Suprapubic skin (tissue), 4 donors: ENCODE data around the gene STPG3. TPM values are rescaled to one million over a fixed set of nuclear protein-coding genes. Genes with fewer than 3 reads are reported as not detected.

Source experiments
- DNase-seq, 2 donors: peaks; one replicate each; pipeline ENCODE4 v3.0.0-alpha.2; 2019; ENCODE audit warnings: low spot score in 2 of 2
- H3K27ac ChIP-seq: fragments of 200-600 bp; sonication (generic); one replicate; pipeline ENCODE4 v1.5.1; 2019
- H3K27me3 ChIP-seq: fragments of 200-600 bp; sonication (generic); one replicate; pipeline ENCODE4 v1.5.1; 2019
- H3K36me3 ChIP-seq: fragments of 200-600 bp; sonication (generic); one replicate; pipeline ENCODE4 v1.5.1; 2019
- H3K4me1 ChIP-seq: fragments of 200-600 bp; sonication (generic); one replicate; pipeline ENCODE4 v1.5.1; 2019
- H3K4me3 ChIP-seq: fragments of 200-600 bp; sonication (generic); one replicate; pipeline ENCODE4 v1.5.1; 2019; ENCODE audit warnings: mild to moderate bottlenecking
- H3K9me3 ChIP-seq: fragments of 200-600 bp; sonication (generic); one replicate; pipeline ENCODE4 v1.5.1; 2019
- CTCF ChIP-seq, 2 donors: fragments of 200-600 bp in 1 of 2; fragments of 450-650 bp in 1 of 2; sonication (generic) in 1 of 2; IDR thresholded peaks; one replicate each; pipeline ENCODE4 v1.5.1; 2016 to 2019; ENCODE audit warnings: antibody characterized with exemption in 2 of 2, mild to moderate bottlenecking in 1 of 2, moderate library complexity in 1 of 2
- EP300 ChIP-seq: sonication (generic); formaldehyde crosslinking; IDR thresholded peaks from one replicate; pipeline ENCODE4 v1.6.1; 2017; ENCODE audit warnings: antibody characterized with exemption
- POLR2A ChIP-seq, 2 donors: fragments of 450-650 bp; IDR thresholded peaks; one replicate each; pipeline ENCODE4 v1.6.1; 2017; ENCODE audit warnings: antibody characterized with exemption in 2 of 2, mild to moderate bottlenecking in 2 of 2, moderate library complexity in 2 of 2
- POLR2AphosphoS5 ChIP-seq, 3 donors: sonication (generic); formaldehyde crosslinking; IDR thresholded peaks; one replicate each; pipeline ENCODE4 v1.6.1; 2017; ENCODE audit warnings: antibody characterized with exemption in 3 of 3
- WGBS: methylation state at CpG from one replicate; pipeline ENCODE4 v1.1.5; 2018; 5-methylcytosine and 5-hydroxymethylcytosine counted together
- total RNA-seq, 4 donors: library from RNA; depleted of rRNA; stranded (reverse); fragments of >200 nt; gene quantifications; one replicate each; pipeline ENCODE4 v1.1.0, GENCODE V29; 2016

The STPG3 gene
- total RNA-seq, 4 donors from 2014 or later, result 1.2 TPM; not detected in 3

GRCh38 chr9:137302118-137302448 is 51.0 kb downstream of the STPG3 start, which contains the start of gene NRARP:
Gene NRARP, minus strand, starts transcription at chr9:137302271. Its CDS starts 343 bp downstream, at chr9:137301928.
- Histone ChIP-seq H3K27ac (peak within 1 kb of the TSS; percentile 86), H3K9me3 (no peaks in the 10 kb centered on the region), H3K4me3 (peak within 1 kb of the TSS; percentile 62), H3K36me3 (no peaks in the 10 kb centered on the region), H3K4me1 (peaks cover 80% of the 10 kb centered on the region), H3K27me3 (peaks cover 39% of the 10 kb centered on the region)
- TF ChIP-seq POLR2A (IDR thresholded peaks at IDR 0.05) (peak in 1 of 2 donors; percentile 53), CTCF (IDR thresholded peaks at IDR 0.05) (no peak), POLR2AphosphoS5 (IDR thresholded peaks at IDR 0.05) (no peak), EP300 (no peak)
- no CpG with 5 or more reads among the region's 60 CpGs for WGBS
- DNase-seq, result peak; percentile 88 to 94

GRCh38 chr9:137302449-137303150 is 51.5 kb downstream of the STPG3 start:
- peak in 1 of 2 donors; percentile 79 for DNase-seq
- TF ChIP-seq POLR2A (IDR thresholded peaks at IDR 0.05) (no peak), EP300 (no peak), POLR2AphosphoS5 (IDR thresholded peaks at IDR 0.05) (no peak), CTCF (IDR thresholded peaks at IDR 0.05) (peak in 1 of 2 donors; percentile 49)
- Histone ChIP-seq H3K36me3 (no peaks in the 10 kb centered on the region), H3K4me3 (peak overlapping the region; percentile 62), H3K27ac (peak overlapping the region; percentile 86), H3K9me3 (no peaks in the 10 kb centered on the region), H3K27me3 (peaks cover 36% of the 10 kb centered on the region), H3K4me1 (peaks cover 85% of the 10 kb centered on the region)
- WGBS, result 0% methylated on average over 12 of the region's 78 CpGs

Other genes with a start within 250 kb of the STPG3 start
- gene ABCA2, start 223.0 kb upstream of the STPG3 start, total RNA-seq, result 10 to 100 TPM; 10.4 to 44.7 (median 33.4) TPM
- under 1 TPM in 1 of 4 donors, not detected in 3; 0.72 TPM for gene FUT7, start 219.2 kb upstream of the STPG3 start, total RNA-seq
- 10 to 100 TPM; 22.2 to 64.0 (median 47.3) TPM for gene NPDC1, start 205.1 kb upstream of the STPG3 start, total RNA-seq
- 10 to 100 TPM; 13.3 to 20.8 (median 16.7) TPM for gene ENTPD2, start 197.2 kb upstream of the STPG3 start, total RNA-seq
- 10 to 100 TPM in 3 of 4 donors, 1 to 10 TPM in 1; 8.2 to 13.6 (median 13.3) TPM for gene SAPCD2, start 180.7 kb upstream of the STPG3 start, total RNA-seq
- 10 to 100 TPM in 1 of 4 donors, 1 to 10 TPM in 3; 5.0 to 10.1 (median 6.8) TPM for gene UAP1L1, start 173.8 kb upstream of the STPG3 start, total RNA-seq
- 10 to 100 TPM; 52.1 to 99.2 (median 63.1) TPM for gene MAN1B1, start 164.3 kb upstream of the STPG3 start, total RNA-seq
- gene DPP7, start 136.6 kb upstream of the STPG3 start, total RNA-seq, result 100 to 1,000 TPM in 2 of 4 donors, 10 to 100 TPM in 2; 71.4 to 139 (median 96.5) TPM
- under 1 TPM in 3 of 4 donors, not detected in 1; 0.16 to 0.25 (median 0.16) TPM for gene GRIN1, start 112.1 kb upstream of the STPG3 start, total RNA-seq
- 10 to 100 TPM in 1 of 4 donors, 1 to 10 TPM in 3; 5.4 to 37.2 (median 7.9) TPM for gene LRRC26, start 81.2 kb upstream of the STPG3 start, total RNA-seq
- not detected for gene TMEM210, start 79.2 kb upstream of the STPG3 start, total RNA-seq
- 10 to 100 TPM; 24.8 to 99.8 (median 54.9) TPM for gene ANAPC2, start 62.7 kb upstream of the STPG3 start, total RNA-seq
- 10 to 100 TPM; 45.9 to 72.0 (median 71.1) TPM for gene SSNA1, start 62.6 kb upstream of the STPG3 start, total RNA-seq
- gene TPRN, start 50.5 kb upstream of the STPG3 start, total RNA-seq, result 10 to 100 TPM; 12.6 to 23.6 (median 18.7) TPM
- 10 to 100 TPM; 25.0 to 52.4 (median 40.8) TPM for gene TMEM203, start 45.6 kb upstream of the STPG3 start, total RNA-seq
- gene NDOR1, start 45.6 kb upstream of the STPG3 start, total RNA-seq, result 10 to 100 TPM; 13.4 to 21.0 (median 20.6) TPM
- 1 to 10 TPM; 2.8 to 7.5 (median 5.2) TPM for gene RNF208, start 29.0 kb upstream of the STPG3 start, total RNA-seq
- 10 to 100 TPM; 22.8 to 65.7 (median 44.2) TPM for gene CYSRT1, start 26.1 kb upstream of the STPG3 start, total RNA-seq
- 1 to 10 TPM in 3 of 4 donors, under 1 TPM in 1; 0.34 to 2.0 (median 1.1) TPM for gene RNF224, start 23.8 kb upstream of the STPG3 start, total RNA-seq
- gene SLC34A3, start 20.4 kb upstream of the STPG3 start, total RNA-seq, result under 1 TPM in 1 of 4 donors, not detected in 3; 0.34 TPM
- 100 to 1,000 TPM; 225 to 708 (median 639) TPM for gene TUBB4B, start 10.0 kb upstream of the STPG3 start, total RNA-seq
- gene NELFB, start 4.0 kb downstream of the STPG3 start, total RNA-seq, result 10 to 100 TPM; 45.0 to 54.2 (median 50.9) TPM
- 1 to 10 TPM; 3.5 to 9.2 (median 4.4) TPM for gene TOR4A, start 26.4 kb downstream of the STPG3 start, total RNA-seq
- gene NRARP, start 51.0 kb downstream of the STPG3 start, total RNA-seq, result 10 to 100 TPM; 25.3 to 69.0 (median 65.5) TPM
- 10 to 100 TPM in 3 of 4 donors, 1 to 10 TPM in 1; 7.3 to 54.0 (median 16.4) TPM for gene EXD3, start 171.9 kb downstream of the STPG3 start, total RNA-seq
- 1 to 10 TPM; 2.2 to 7.6 (median 4.0) TPM for gene NOXA1, start 172.1 kb downstream of the STPG3 start, total RNA-seq
- gene ENTPD8, start 190.1 kb downstream of the STPG3 start, total RNA-seq, result not detected
- gene NSMF, start 208.0 kb downstream of the STPG3 start, total RNA-seq, result 10 to 100 TPM; 36.1 to 48.1 (median 39.8) TPM